OCI-LY3 (cell line): ENCODE results near the gene DOCK10.

Experiments
- CTCF ChIP-seq: fragments of 200-600, 300-600 bp; sonication (generic); IDR thresholded peaks from 2 replicates; pipeline ENCODE4 v1.5.1; 2014; ENCODE audit warnings: antibody characterized with exemption, low read length, low read depth
- EZH2phosphoT487 ChIP-seq: fragments of 200-600 bp; shearing (Covaris generic); IDR thresholded peaks from 2 replicates; pipeline ENCODE4 v1.6.1; 2018; ENCODE audit warnings: antibody characterized with exemption, mixed run types, low read depth

- TF ChIP-seq CTCF (no peak), EZH2phosphoT487 (no peak)
Measured at GRCh38 chr2:224729435-224729834, 312.8 kb downstream of the DOCK10 start.
